HG03460 (cell line): ENCODE measurements around the gene MYL6.
A peak's percentile ranks its signal among the peaks of the same experiment; 100 is the strongest.
"Not testable (repeated sequence)": the region's sequence is repeated elsewhere in the genome, so short reads cannot be mapped to it uniquely, and the experiment has no call there.

Experiments
- ATAC-seq: cut with Tn5 transposase; IDR thresholded peaks from one replicate; pipeline ENCODE4 v1.9.1; 2021; ENCODE audit not compliant: unreplicated experiment

Gene MYL6

GRCh38 chr12:56189099-56189917 lies 31.1 kb downstream of the MYL6 start, which contains the start of gene SMARCC2:
Gene SMARCC2 (minus strand): TSS chr12:56189483. CDS start chr12:56189461, 22 bp downstream.
- ATAC-seq: peak; percentile 65

DNA sequence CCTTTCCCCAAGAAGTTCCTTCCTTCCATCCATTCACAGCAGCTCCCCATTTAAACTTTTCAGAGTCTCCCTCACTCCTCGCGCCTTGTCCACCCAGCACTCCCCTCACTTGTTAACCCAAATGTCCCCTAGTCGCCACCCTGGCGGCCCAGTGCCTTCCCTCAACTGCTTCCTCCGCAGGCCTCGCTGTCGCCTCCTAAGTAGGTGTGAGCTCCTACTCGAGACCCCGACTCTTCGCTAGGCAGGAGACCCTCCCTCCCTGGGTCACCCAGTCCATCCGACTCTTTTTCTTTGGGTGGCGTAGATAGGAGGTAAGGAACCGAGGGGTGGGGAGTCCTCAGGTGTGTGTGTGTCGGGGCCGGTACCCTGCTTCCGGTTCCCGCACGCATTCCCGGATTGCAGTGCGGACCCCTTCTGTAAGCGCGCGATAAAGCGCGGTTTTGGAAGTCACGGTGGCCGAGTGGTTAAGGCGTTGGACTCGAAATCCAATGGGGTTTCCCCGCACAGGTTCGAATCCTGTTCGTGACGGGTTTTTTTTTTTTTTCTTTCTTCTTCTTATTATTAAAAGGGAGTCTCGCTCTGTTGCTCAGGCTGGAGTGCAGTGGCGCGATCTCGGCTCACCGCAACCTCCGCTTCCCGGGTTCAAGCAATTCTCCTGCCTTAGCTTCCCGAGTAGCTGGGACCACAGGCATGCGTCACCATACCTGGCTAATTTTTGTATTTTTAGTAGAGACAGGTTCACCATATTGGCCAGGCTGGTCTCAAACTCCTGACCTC lies 31.9 kb downstream of the MYL6 start:
- peak; percentile 32 for ATAC-seq

DNA sequence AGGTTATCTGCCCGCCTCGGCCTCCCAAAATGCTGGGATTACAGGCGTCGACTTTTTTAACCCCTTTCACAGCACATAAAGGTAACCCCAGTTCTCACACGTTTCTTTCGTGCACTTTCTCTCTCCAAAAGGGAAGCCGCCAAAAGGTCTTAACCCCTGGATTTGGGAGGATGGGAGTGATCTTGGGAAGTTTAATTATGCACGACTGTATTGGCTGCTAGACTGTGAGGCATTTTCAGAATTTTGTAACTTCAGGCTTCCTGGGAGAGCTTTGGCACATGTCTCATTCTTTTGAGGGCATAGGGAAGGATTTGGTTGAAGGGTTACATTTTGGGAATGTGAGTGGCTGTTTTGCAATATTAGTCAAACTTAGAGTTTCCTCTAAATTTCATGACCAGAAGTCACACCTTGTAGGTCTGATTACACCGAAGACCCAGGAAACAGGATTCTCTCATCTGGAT lies 32.6 kb downstream of the MYL6 start:
- ATAC-seq: no peak

- no peak for ATAC-seq
These were observed 34.4 kb downstream of the MYL6 start for GRCh38 chr12:56192582-56192981.

DNA sequence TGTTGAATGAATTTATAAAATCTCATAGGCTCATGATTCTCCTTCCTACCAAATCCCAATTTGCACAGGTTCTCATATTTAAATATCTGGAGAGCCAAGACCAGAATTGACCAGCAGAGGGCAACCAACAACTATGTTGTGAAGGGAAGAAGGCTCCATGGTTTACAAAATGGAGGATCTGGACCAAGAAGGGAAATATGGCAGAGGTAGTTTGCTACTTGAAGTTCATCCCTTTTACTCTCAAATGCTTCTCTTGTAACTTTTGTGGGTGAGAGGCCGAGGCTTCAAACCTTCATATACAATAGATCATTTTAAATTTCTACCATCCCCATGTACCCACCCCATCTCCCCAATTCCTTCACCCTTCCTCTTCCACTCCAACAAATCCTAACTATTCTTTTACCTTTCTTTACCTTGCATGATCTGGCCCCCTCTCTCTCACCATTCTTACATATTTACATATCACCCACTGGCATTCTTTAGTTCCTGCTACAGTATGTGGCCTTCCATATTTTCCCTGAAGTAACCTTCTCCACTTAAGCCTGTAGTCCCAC lies 34.9 kb downstream of the MYL6 start:
- no peak for ATAC-seq

DNA sequence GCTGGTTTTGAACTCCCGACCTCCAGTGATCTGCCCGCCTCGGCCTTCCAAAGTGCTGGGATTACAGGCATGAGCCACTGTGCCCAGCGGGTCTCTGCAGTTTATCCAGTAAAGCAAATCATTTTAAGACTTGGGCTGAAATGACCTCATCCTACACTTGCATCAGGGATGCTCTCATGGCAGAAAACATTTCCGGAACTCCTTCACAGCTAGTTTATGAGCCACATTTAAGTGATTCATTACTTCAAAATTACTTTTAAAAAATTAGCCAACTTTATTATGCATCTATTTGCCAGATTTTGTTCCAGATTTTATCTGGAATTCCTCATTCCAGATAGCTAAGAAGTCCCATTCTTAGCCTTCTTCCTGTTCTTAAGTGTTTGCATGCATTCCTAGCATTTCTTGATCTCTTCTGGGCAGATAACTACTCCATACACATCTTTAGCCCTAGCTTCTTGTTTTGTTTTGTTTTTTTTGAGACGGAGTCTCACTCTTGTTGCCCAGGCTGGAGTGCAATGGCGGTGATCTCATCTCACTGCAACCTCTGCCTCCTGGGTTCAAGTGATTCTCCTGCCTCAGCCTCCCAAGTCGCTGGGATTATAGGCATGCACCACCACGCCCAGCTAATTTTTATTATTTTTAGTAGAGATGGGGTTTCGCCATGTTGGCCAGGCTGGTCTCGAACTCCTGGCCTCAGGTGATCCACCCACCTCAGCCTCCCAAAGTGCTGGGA lies 38.8 kb downstream of the MYL6 start:
- ATAC-seq: not testable (repeated sequence)

GRCh38 chr12:56197921-56198635 lies 39.9 kb downstream of the MYL6 start:
- no peak for ATAC-seq

GRCh38 chr12:56198836-56199235 lies 40.7 kb downstream of the MYL6 start:
- ATAC-seq: no peak

DNA sequence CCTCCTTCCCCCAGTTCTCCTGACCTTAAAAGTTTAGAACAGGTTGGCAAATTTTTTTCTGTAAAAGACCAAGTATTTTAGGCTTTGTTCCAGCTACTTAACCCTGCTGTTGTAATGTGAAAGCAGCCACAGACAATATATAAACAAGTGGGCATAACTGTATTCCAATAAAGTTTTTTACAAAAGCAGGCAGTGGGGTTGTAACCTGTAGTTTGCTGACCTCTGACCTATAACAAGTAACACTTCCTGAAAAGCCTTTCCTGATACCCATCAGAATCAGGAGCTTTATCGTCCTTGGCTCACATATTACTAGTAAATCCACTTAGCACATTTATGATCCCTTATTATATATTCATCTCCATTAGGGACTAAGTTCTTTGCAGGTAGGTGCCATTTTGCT lies 44.2 kb downstream of the MYL6 start:
- ATAC-seq: no peak

GRCh38 chr12:56202838-56203237 lies 44.7 kb downstream of the MYL6 start:
- no peak for ATAC-seq

DNA sequence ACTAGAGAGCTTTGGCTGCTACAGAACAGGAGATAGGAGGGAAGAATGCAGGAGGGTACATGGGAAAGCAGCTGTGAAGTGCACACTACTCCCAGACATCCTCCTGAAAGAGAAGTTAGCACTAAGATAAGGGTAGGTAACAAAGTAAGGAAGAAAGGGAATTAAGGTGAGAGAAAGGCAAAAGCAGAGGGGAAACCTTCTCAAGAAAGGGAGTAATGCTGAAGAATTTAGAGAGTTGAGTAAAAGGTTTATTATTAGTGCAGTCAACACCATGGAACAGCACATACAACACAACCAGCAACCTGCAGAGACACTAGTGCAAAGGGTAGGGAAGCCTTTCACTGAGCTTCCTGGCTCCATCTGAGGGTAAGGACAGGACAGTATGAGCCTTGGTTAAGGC lies 46.1 kb downstream of the MYL6 start:
- ATAC-seq: no peak

DNA sequence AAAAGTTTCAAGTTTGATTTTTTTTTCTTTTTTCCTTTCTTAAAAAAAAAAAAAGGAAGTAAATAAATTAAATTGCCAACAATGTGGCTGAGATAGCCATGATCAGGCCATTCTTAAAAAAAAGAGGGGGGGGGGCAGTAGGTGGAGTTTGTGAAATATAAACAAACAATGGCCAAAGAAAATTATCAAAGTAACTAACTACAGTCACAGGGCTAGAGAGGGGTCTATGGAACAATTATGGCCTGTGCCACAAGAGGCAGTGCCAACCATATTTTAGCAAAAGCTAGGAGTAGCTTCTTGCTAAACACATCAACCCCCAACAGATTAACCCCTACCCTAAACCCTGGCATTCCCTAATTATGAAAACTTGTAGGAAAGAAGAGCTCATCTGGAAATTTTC lies 47.3 kb downstream of the MYL6 start:
- no peak for ATAC-seq

- no peak for ATAC-seq
These were observed 48.5 kb downstream of the MYL6 start for GRCh38 chr12:56206452-56207166.

DNA sequence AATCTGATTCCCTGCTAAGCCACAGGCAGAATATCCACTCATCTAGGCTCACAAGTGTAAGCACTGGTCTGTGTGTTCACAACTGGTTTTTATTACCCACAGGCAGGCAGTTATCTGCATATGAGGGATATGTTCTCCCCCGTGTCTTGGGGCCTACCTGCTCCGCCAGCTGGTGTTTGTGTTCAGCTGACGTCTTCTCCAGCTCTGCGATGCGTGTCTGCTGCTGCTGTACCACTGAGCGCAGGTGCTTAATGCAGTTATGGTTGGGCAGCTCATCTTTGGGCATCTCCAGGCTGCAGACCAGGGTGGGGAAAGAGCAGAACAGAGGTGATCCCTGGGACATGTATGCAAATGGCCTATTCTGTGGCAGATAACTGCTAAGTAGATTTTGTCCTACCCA lies 49.8 kb downstream of the MYL6 start:
- ATAC-seq: no peak
